Common myeloid progenitor, CD34-positive (primary cell): ENCODE results near the gene SEMA4A.
A peak's percentile ranks its signal among the peaks of the same experiment; 100 is the strongest.

Experiments used
- CTCF ChIA-PET: fragments of 350-600 bp; sonication (Branson Sonifier 250); formaldehyde crosslinking; loops from one replicate; lab custom pipeline; 2021; ENCODE audit warnings: antibody characterized with exemption; lab: Charles Lee
- POLR2A ChIA-PET: fragments of 350-600 bp; sonication (Branson Sonifier 250); formaldehyde crosslinking; loops from one replicate; lab custom pipeline; 2021; ENCODE audit warnings: antibody characterized with exemption; lab: Charles Lee
- DNase-seq, 3 donors: peaks; one replicate each; pipeline versions ENCODE4 v3.0.0 to v3.0.0-alpha.2; 2013
- H3K27ac ChIP-seq, 2 experiments: 1 replicate in 1 of 2; 2 replicates in 1 of 2; pipeline ENCODE4 v1.7.0; 2013; ENCODE audit warnings: inconsistent platforms in 2 of 2, low read length in 2 of 2, mild to moderate bottlenecking in 2 of 2, low read depth in 1 of 2, moderate library complexity in 1 of 2; ENCODE audit not compliant: severe bottlenecking in 2 of 2, insufficient read depth in 1 of 2, poor library complexity in 1 of 2
- H3K27me3 ChIP-seq, 5 experiments: replicated peaks in 2 of 5; 1 replicate in 3 of 5; 2 replicates in 2 of 5; pipeline versions ENCODE4 v1.6.1 to v1.7.0; 2013; ENCODE audit warnings: low read length in 4 of 5, mild to moderate bottlenecking in 2 of 5, moderate library complexity in 2 of 5, inconsistent platforms in 1 of 5; ENCODE audit not compliant: insufficient read depth in 5 of 5, control insufficient read depth in 4 of 5
- H3K36me3 ChIP-seq, 4 experiments: 1 replicate in 2 of 4; 2 replicates in 2 of 4; pipeline versions ENCODE4 v1.6.1 to v1.7.0; 2013; ENCODE audit warnings: low read length in 3 of 4, control low read depth in 1 of 4, mild to moderate bottlenecking in 1 of 4; ENCODE audit not compliant: control insufficient read depth in 4 of 4, insufficient read depth in 4 of 4
- H3K4me1 ChIP-seq, 4 experiments: 1 replicate in 3 of 4; 2 replicates in 1 of 4; pipeline versions ENCODE4 v1.6.1 to v1.7.1; 2013; ENCODE audit warnings: low read length in 3 of 4, mild to moderate bottlenecking in 3 of 4, control low read depth in 1 of 4, inconsistent platforms in 1 of 4, moderate library complexity in 1 of 4; ENCODE audit not compliant: control insufficient read depth in 4 of 4, insufficient read depth in 4 of 4; ENCODE audit errors: control extremely low read depth in 1 of 4
- H3K4me3 ChIP-seq, 7 experiments: 1 replicate in 4 of 7; 2 replicates in 3 of 7; pipeline versions ENCODE4 v1.5.1 to v1.7.0; 2013; ENCODE audit warnings: mild to moderate bottlenecking in 7 of 7, low read length in 6 of 7, moderate library complexity in 6 of 7, inconsistent platforms in 2 of 7, low read depth in 2 of 7, control low read depth in 1 of 7; ENCODE audit not compliant: insufficient read depth in 4 of 7, control insufficient read depth in 1 of 7; ENCODE audit errors: extremely low read depth in 1 of 7
- H3K9me3 ChIP-seq, 5 experiments: 1 replicate in 4 of 5; 2 replicates in 1 of 5; pipeline versions ENCODE4 v1.6.1 to v1.7.1; 2013; ENCODE audit warnings: low read length in 4 of 5, mild to moderate bottlenecking in 2 of 5, inconsistent platforms in 1 of 5, low read depth in 1 of 5, moderate library complexity in 1 of 5; ENCODE audit not compliant: control insufficient read depth in 4 of 5, insufficient read depth in 2 of 5; ENCODE audit errors: control extremely low read depth in 1 of 5
- WGBS: methylation state at CpG from one replicate; pipeline ENCODE4 v1.1.5; 2013; ENCODE audit not compliant: insufficient coverage; 5-methylcytosine and 5-hydroxymethylcytosine counted together

SEMA4A gene

GRCh38 chr1:156143765-156144489 is 9.5 kb upstream of the SEMA4A start:
- no peak overlapping the region for H3K4me3 ChIP-seq
- DNase-seq, result peak in 1 of 3 donors; percentile 41
- H3K27me3 ChIP-seq, result no peaks in the 10 kb centered on the region
- 72% methylated on average over 10 of the region's 11 CpGs for WGBS
- no peak overlapping the region for H3K27ac ChIP-seq
- ChIA-PET POLR2A (no interaction called here), CTCF (interaction anchor here (1.0 to 33.0 kb wide), 6 partner anchors 8 to 167 kb away, joined by 3 to 1191 read pairs (median 11); partner anchors contain the start of genes MEX3A and SEMA4A)
- no peaks in the 10 kb centered on the region for H3K9me3 ChIP-seq
- H3K4me1 ChIP-seq, result peaks cover 0 to 34% (median 32%) of the 10 kb centered on the region in 4 experiments
- H3K36me3 ChIP-seq, result peaks cover 0 to 5% (median 0%) of the 10 kb centered on the region in 4 experiments

- WGBS, result 100% methylated on average over 5 of the region's 5 CpGs
- no peaks in the 10 kb centered on the region for H3K27me3 ChIP-seq
- DNase-seq, result no peak
- POLR2A ChIA-PET, result no interaction called here
- peaks cover 0 to 41% (median 36%) of the 10 kb centered on the region in 4 experiments for H3K4me1 ChIP-seq
- no peak overlapping the region for H3K27ac ChIP-seq
- no peak overlapping the region for H3K4me3 ChIP-seq
- H3K9me3 ChIP-seq, result no peaks in the 10 kb centered on the region
- CTCF ChIA-PET, result interaction anchor here (1.0 to 24.8 kb wide), 10 partner anchors 9 to 174 kb away, joined by 3 to 399 read pairs (median 6); partner anchors contain the start of gene SEMA4A
- peaks cover 0 to 4% (median 0%) of the 10 kb centered on the region in 4 experiments for H3K36me3 ChIP-seq
These were observed 8.6 kb upstream of the SEMA4A start for GRCh38 chr1:156144742-156145141.

- POLR2A ChIA-PET, result interaction anchor here (0.6 to 1.0 kb wide), 2 partner anchors 78 to 80 kb away, joined by 3 to 4 read pairs; no protein-coding TSS in a partner anchor
- DNase-seq, result no peak
- Histone ChIP-seq H3K27ac (no peak overlapping the region), H3K36me3 (no peaks in the 10 kb centered on the region), H3K9me3 (no peaks in the 10 kb centered on the region), H3K4me3 (no peak overlapping the region), H3K4me1 (peaks cover 0 to 42% (median 38%) of the 10 kb centered on the region in 4 experiments), H3K27me3 (no peaks in the 10 kb centered on the region)
- 86% methylated on average over 2 of the region's 2 CpGs for WGBS
- CTCF ChIA-PET, result interaction anchor here (0.6 to 24.8 kb wide), 16 partner anchors 9 to 177 kb away, joined by 3 to 399 read pairs (median 4); partner anchors contain the start of genes SEMA4A and SLC25A44
These were observed 7.8 kb upstream of the SEMA4A start for GRCh38 chr1:156145650-156146019.

- 17% methylated on average over 11 of the region's 13 CpGs for WGBS
- peaks cover 0 to 48% (median 38%) of the 10 kb centered on the region in 4 experiments for H3K4me1 ChIP-seq
- no peaks in the 10 kb centered on the region for H3K27me3 ChIP-seq
- ChIA-PET POLR2A (interaction anchor here (0.6 to 2.6 kb wide), 4 partner anchors 78 to 94 kb away, joined by 3 to 12 read pairs (median 4); no protein-coding TSS in a partner anchor), CTCF (interaction anchor here (0.6 to 24.8 kb wide), 21 partner anchors 9 to 176 kb away, joined by 3 to 399 read pairs (median 4); partner anchors contain the start of genes PMF1, SEMA4A and SLC25A44)
- peak overlapping the region in 1 of 2 experiments; percentile 66 for H3K27ac ChIP-seq
- H3K4me3 ChIP-seq, result peak overlapping the region in 5 of 7 experiments; percentile 12 to 57 (median 32)
- no peaks in the 10 kb centered on the region for H3K9me3 ChIP-seq
- DNase-seq, result peak; percentile 86 to 93 (median 92)
- H3K36me3 ChIP-seq, result no peaks in the 10 kb centered on the region
These were observed 7.2 kb upstream of the SEMA4A start for GRCh38 chr1:156146020-156146768.

- peaks cover 0 to 52% (median 38%) of the 10 kb centered on the region in 4 experiments for H3K4me1 ChIP-seq
These were observed 6.5 kb upstream of the SEMA4A start for GRCh38 chr1:156146769-156147405.

GRCh38 chr1:156148216-156148615 is 5.2 kb upstream of the SEMA4A start:
- peak; percentile 78 to 93 (median 93) for DNase-seq
- POLR2A ChIA-PET, result interaction anchor here (0.7 to 2.6 kb wide), 4 partner anchors 15 to 76 kb away, joined by 3 to 12 read pairs (median 6); partner anchors contain the start of gene PMF1
- peaks cover 0 to 56% (median 38%) of the 10 kb centered on the region in 4 experiments for H3K4me1 ChIP-seq
- H3K36me3 ChIP-seq, result no peaks in the 10 kb centered on the region
- CTCF ChIA-PET, result interaction anchor here (1.0 to 24.8 kb wide), 9 partner anchors 8 to 171 kb away, joined by 3 to 399 read pairs (median 5); no protein-coding TSS in a partner anchor
- WGBS, result 2% methylated on average over 4 of the region's 6 CpGs
- peak overlapping the region; percentile 13 to 66 for H3K27ac ChIP-seq
- H3K4me3 ChIP-seq, result peak overlapping the region in 3 of 7 experiments; percentile 12 to 40 (median 39)
- no peaks in the 10 kb centered on the region for H3K9me3 ChIP-seq
- H3K27me3 ChIP-seq, result no peaks in the 10 kb centered on the region

More at GRCh38 chr1:156146769-156147405, 6.5 kb upstream of the SEMA4A start:
- Histone ChIP-seq H3K36me3 (no peaks in the 10 kb centered on the region), H3K27me3 (no peaks in the 10 kb centered on the region), H3K9me3 (no peaks in the 10 kb centered on the region), H3K4me3 (peak overlapping the region in 4 of 7 experiments; percentile 23 to 57 (median 34)), H3K27ac (peak overlapping the region in 1 of 2 experiments; percentile 66)
- POLR2A ChIA-PET, result interaction anchor here (1.0 to 2.6 kb wide), 3 partner anchors 72 to 93 kb away, joined by 3 to 12 read pairs (median 3); no protein-coding TSS in a partner anchor
- CTCF ChIA-PET, result interaction anchor here (1.0 to 24.8 kb wide), 11 partner anchors 10 to 172 kb away, joined by 3 to 399 read pairs (median 5); partner anchors contain the start of genes PMF1 and SLC25A44
- DNase-seq, result peak in 2 of 3 donors; percentile 74 to 81
- WGBS, result 23% methylated on average over 6 of the region's 9 CpGs
